ENCODE data around the gene IFRD2. TPM values are rescaled to one million over a fixed set of nuclear protein-coding genes. Genes with fewer than 3 reads are reported as not detected.

Gene IFRD2
- total and polyA plus RNA-seq, 2 of the 13 experiments (the other 11 are each of a cell fraction or from before 2014, with no cell fraction given) = 32.8 to 96.1 TPM

DNA sequence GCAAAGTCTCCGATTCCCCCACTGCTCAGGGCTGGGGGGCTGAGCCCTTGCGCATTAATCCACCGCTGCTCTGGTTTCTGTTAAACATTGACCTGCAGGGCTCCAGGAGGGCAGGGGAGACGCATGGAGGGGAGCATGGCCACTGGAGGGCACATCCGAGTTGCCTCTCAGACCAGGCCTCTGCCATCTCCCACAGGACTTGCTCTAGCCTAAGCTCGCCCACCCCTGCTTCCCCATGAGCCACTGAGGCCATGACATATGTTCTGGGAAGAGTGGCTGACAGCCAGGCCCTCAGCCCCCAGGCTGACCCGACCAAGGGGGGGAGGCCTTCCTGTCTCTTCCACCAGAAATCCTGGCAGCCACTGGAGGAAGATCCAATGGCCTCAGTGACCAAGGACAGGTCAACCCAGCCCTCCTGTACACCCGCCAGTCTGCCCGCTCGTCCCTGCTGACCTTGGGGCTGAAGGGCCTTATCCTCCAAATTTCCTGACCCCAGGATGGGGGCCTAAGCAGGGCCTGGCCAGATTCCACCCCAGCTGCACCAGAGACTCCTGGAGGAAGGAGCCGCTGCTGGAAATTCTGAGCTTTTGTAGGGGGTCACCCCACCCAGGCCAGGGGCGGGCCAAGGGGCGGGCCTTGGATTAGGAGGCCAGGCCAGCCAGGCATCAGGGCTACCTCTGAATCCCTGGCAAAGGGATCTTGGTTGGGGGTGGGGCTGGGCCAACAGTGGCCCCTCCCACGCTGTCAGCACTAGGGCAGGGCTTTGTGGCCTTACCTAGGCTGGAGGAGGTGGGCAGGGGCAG is 11.0 kb upstream of the IFRD2 start, which contains the start of gene HYAL1 (continued):
- TF ChIP-seq ZFX (CRISPR knock-in tag; IDR thresholded peaks at IDR 0.05; ENCODE audit: low read depth) = peak; percentile 95
- TF ChIP-seq ZFP1 (CRISPR knock-in tag; IDR thresholded peaks at IDR 0.05) = 0 out of 2 replicates have a peak, but pooled peaks have one; percentile 40
- TF ChIP-seq, protein P1, sequence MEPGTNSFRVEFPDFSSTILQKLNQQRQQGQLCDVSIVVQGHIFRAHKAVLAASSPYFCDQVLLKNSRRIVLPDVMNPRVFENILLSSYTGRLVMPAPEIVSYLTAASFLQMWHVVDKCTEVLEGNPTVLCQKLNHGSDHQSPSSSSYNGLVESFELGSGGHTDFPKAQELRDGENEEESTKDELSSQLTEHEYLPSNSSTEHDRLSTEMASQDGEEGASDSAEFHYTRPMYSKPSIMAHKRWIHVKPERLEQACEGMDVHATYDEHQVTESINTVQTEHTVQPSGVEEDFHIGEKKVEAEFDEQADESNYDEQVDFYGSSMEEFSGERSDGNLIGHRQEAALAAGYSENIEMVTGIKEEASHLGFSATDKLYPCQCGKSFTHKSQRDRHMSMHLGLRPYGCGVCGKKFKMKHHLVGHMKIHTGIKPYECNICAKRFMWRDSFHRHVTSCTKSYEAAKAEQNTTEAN (CRISPR knock-in tag; conservative IDR thresholded peaks at IDR 0.05) = no peak
- peak; percentile 91; the same call in 1 of the 2 replicates for TF ChIP-seq ZNF670 (CRISPR knock-in tag; IDR thresholded peaks at IDR 0.05; ENCODE audit: borderline replicate concordance)
- TF ChIP-seq, protein P2, sequence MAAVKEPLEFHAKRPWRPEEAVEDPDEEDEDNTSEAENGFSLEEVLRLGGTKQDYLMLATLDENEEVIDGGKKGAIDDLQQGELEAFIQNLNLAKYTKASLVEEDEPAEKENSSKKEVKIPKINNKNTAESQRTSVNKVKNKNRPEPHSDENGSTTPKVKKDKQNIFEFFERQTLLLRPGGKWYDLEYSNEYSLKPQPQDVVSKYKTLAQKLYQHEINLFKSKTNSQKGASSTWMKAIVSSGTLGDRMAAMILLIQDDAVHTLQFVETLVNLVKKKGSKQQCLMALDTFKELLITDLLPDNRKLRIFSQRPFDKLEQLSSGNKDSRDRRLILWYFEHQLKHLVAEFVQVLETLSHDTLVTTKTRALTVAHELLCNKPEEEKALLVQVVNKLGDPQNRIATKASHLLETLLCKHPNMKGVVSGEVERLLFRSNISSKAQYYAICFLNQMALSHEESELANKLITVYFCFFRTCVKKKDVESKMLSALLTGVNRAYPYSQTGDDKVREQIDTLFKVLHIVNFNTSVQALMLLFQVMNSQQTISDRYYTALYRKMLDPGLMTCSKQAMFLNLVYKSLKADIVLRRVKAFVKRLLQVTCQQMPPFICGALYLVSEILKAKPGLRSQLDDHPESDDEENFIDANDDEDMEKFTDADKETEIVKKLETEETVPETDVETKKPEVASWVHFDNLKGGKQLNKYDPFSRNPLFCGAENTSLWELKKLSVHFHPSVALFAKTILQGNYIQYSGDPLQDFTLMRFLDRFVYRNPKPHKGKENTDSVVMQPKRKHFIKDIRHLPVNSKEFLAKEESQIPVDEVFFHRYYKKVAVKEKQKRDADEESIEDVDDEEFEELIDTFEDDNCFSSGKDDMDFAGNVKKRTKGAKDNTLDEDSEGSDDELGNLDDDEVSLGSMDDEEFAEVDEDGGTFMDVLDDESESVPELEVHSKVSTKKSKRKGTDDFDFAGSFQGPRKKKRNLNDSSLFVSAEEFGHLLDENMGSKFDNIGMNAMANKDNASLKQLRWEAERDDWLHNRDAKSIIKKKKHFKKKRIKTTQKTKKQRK (IDR thresholded peaks at IDR 0.05; ENCODE audit: low read length) = no peak
- peak; percentile 72; the same call in 1 of the 2 replicates for TF ChIP-seq ZNF709 (CRISPR knock-in tag; IDR thresholded peaks at IDR 0.05)
- TF ChIP-seq ZC3H4 (CRISPR knock-in tag; IDR thresholded peaks at IDR 0.05; ENCODE audit: borderline replicate concordance) = no peak; the same call in 1 of the 2 replicates
- TF ChIP-seq, protein P3, sequence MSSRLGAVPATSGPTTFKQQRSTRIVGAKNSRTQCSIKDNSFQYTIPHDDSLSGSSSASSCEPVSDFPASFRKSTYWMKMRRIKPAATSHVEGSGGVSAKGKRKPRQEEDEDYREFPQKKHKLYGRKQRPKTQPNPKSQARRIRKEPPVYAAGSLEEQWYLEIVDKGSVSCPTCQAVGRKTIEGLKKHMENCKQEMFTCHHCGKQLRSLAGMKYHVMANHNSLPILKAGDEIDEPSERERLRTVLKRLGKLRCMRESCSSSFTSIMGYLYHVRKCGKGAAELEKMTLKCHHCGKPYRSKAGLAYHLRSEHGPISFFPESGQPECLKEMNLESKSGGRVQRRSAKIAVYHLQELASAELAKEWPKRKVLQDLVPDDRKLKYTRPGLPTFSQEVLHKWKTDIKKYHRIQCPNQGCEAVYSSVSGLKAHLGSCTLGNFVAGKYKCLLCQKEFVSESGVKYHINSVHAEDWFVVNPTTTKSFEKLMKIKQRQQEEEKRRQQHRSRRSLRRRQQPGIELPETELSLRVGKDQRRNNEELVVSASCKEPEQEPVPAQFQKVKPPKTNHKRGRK (CRISPR knock-in tag; IDR thresholded peaks at IDR 0.05) = no peak
- TF ChIP-seq ZNF761 (CRISPR knock-in tag; conservative IDR thresholded peaks at IDR 0.05) = peak; percentile 56; the same call in 1 of the 2 replicates
- no peak for TF ChIP-seq NR1H2 (CRISPR knock-in tag; IDR thresholded peaks at IDR 0.05; ENCODE audit: borderline replicate concordance, low read depth)
- peak; percentile 83; the same call in 1 of the 2 replicates for TF ChIP-seq PHF21A (CRISPR knock-in tag; IDR thresholded peaks at IDR 0.05)
- peak; percentile 82 for TF ChIP-seq ZNF547 (CRISPR knock-in tag; IDR thresholded peaks at IDR 0.05)
- peak; percentile 46; the same call in 1 of the 2 replicates for TF ChIP-seq ATF7-NPFF (CRISPR knock-in tag; IDR thresholded peaks at IDR 0.05; ENCODE audit: low read depth)
- peak; percentile 94; the same call in 1 of the 2 replicates for TF ChIP-seq ZNF605 (CRISPR knock-in tag; IDR thresholded peaks at IDR 0.05)
- TF ChIP-seq, protein P4, sequence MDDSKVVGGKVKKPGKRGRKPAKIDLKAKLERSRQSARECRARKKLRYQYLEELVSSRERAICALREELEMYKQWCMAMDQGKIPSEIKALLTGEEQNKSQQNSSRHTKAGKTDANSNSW (CRISPR knock-in tag; IDR thresholded peaks at IDR 0.05; ENCODE audit: borderline replicate concordance) = no peak
- TF ChIP-seq, protein P5, sequence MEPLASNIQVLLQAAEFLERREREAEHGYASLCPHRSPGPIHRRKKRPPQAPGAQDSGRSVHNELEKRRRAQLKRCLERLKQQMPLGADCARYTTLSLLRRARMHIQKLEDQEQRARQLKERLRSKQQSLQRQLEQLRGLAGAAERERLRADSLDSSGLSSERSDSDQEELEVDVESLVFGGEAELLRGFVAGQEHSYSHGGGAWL (CRISPR knock-in tag; IDR thresholded peaks at IDR 0.05) = peak; percentile 88
- TF ChIP-seq MIER3 (CRISPR knock-in tag; IDR thresholded peaks at IDR 0.05; ENCODE audit: borderline replicate concordance) = peak; percentile 51; the same call in 1 of the 2 replicates
- peak; percentile 89; the same call in 1 of the 2 replicates for TF ChIP-seq ZSCAN30 (CRISPR knock-in tag; IDR thresholded peaks at IDR 0.05)
- TF ChIP-seq RXRA (CRISPR knock-in tag; IDR thresholded peaks at IDR 0.05) = peak; percentile 58; the same call in 1 of the 2 replicates
- peak; percentile 12; the same call in 1 of the 2 replicates for TF ChIP-seq ZNF121 (CRISPR knock-in tag; IDR thresholded peaks at IDR 0.05)
- 0 out of 2 replicates have a peak, but pooled peaks have one; percentile 57 for TF ChIP-seq EED (CRISPR knock-in tag; IDR thresholded peaks at IDR 0.05)
- peak; percentile 90 for TF ChIP-seq GFI1 (CRISPR knock-in tag; IDR thresholded peaks at IDR 0.05; ENCODE audit: borderline replicate concordance)
- peak; percentile 71; the same call in 1 of the 2 replicates for TF ChIP-seq YEATS2 (CRISPR knock-in tag; IDR thresholded peaks at IDR 0.05; ENCODE audit: borderline replicate concordance)

Data from HepG2 (cell line).